Right lobe of liver (tissue), 6 donors: ENCODE data around the gene USH1C. TPM values are rescaled to one million over a fixed set of nuclear protein-coding genes. Genes with fewer than 3 reads are reported as not detected.
A peak's percentile ranks its signal among the peaks of the same experiment; 100 is the strongest.

Source experiments
- ATAC-seq, 4 donors: fragments of 200-7000 bp; cut with Tn5 transposase; one replicate each; pipeline ENCODE4 v1.9.1; 2020; ENCODE audit warnings: mild to moderate bottlenecking in 4 of 4, moderate library complexity in 4 of 4
- DNase-seq, 3 donors: peaks; one replicate each; pipeline ENCODE4 v3.0.0-alpha.2; 2020
- H3K27ac ChIP-seq, 3 donors: fragments of 200-600 bp; one replicate each; pipeline ENCODE4 v1.8.0; 2022
- H3K27me3 ChIP-seq, 2 donors: fragments of 200-600 bp; one replicate each; pipeline ENCODE4 v1.8.0; 2022
- H3K36me3 ChIP-seq, 4 donors: fragments of 200-600 bp; sonication (generic) in 1 of 4; one replicate each; pipeline versions ENCODE4 v1.5.1 to v1.8.0; 2017 to 2022; ENCODE audit warnings: control low read depth in 1 of 4
- H3K4me1 ChIP-seq, 4 donors: fragments of 200-600 bp; sonication (generic) in 1 of 4; one replicate each; pipeline versions ENCODE4 v1.5.1 to v1.8.0; 2017 to 2022; ENCODE audit warnings: control low read depth in 1 of 4
- H3K4me3 ChIP-seq, 3 donors: fragments of 200-600 bp; one replicate each; pipeline ENCODE4 v1.8.0; 2022
- H3K9me3 ChIP-seq, 4 donors: fragments of 200-600 bp; sonication (generic) in 1 of 4; one replicate each; pipeline versions ENCODE4 v1.5.1 to v1.8.0; 2017 to 2022; ENCODE audit warnings: control low read depth in 1 of 4
- POLR2A ChIP-seq: fragments of 450-650 bp; IDR thresholded peaks from one replicate; pipeline ENCODE4 v1.6.1; 2017; ENCODE audit warnings: antibody characterized with exemption, mild to moderate bottlenecking
- WGBS: methylation state at CpG from one replicate; pipeline ENCODE4 v1.1.6; 2018; ENCODE audit warnings: low coverage, low lambda C conversion rate; ENCODE audit not compliant: insufficient coverage; ENCODE audit errors: missing lambda C conversion rate; 5-methylcytosine and 5-hydroxymethylcytosine counted together
- intact Hi-C, 2 donors: fragments of 100-400 bp; cut with DNase I; formaldehyde crosslinking; loops; one replicate each; pipeline versions ENCODE4 v1.11.2 to v1.14.1; 2022
- long read RNA-seq: library from polyadenylated mRNA; unstranded; transcript quantifications from one replicate; pipeline ENCODE4 v2.0.0, GENCODE V29; 2019
- total RNA-seq, 6 experiments: library from RNA; depleted of rRNA in 2 of 6; stranded (reverse); fragments of >200 nt in 2 of 6; fragmentation: NEBNext Ultra II Directional in 3 of 6; extraction: Animal tissue kit (Norgen Biotek cat#: 25700) in 3 of 6; gene quantifications; one replicate each; pipeline versions ENCODE4 v1.1.0 to v1.2.4, GENCODE V29; 2016 to 2023
- TF ChIP-seq, protein P1 (sequence below), 4 donors: fragments of 200-600 bp in 3 of 4; fragments of 450-650 bp in 1 of 4; IDR thresholded peaks; one replicate each; pipeline versions ENCODE4 v1.5.1 to v1.8.0; 2016 to 2022; ENCODE audit warnings: antibody characterized with exemption in 4 of 4, mild to moderate bottlenecking in 2 of 4
- donor health status: DM: no; HTN: yes; CAD: no.
- donor health status: DM: no; HTN: no; CAD: no.
- donor health status: DM: no; HTN: no; CAD: no.
- donor health status: DM: no; HTN: yes; CAD: no.
- donor health status: DM: no; HTN: yes; CAD: no.

USH1C gene
- 1 to 10 TPM in 1 of 6 experiments, under 1 TPM in 5; 0.15 to 1.2 (median 0.58) TPM for total RNA-seq
- long read RNA-seq, partial matches to known transcripts = 0 of 1 reads
- long read RNA-seq, other reads (novel, unspliced or antisense) = 1 of 1 reads

DNA sequence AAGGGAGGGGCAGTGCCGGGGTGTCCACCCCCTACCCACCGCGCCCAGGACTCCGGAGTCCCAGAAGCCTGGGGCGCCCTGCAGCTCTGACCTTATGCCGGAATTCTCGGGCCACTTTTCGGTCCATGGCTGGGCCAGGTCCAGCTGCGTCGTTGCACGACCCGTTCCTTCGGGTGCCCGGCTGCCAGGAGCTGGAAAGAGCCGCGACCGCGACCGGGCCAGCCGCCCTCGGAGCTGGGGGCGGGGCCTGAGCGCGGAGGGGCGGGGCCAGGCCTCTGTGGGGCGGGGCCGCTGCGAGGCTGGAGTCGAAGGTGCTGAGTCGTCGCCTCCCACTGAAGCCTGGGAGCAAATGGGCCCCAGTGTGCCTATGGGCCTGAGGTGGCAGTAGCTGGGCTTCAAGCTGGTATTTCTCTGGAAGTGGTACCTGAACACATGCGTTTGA is at the start of gene USH1C:
USH1C (minus strand) TSS at position 236 of the 442 bp plus-strand sequence; CDS start at position 127, 109 bp downstream.
- no peak within 1 kb of the TSS for H3K4me3 ChIP-seq
- no peaks in the 10 kb centered on the region for H3K4me1 ChIP-seq
- no peaks in the 10 kb centered on the region for H3K27me3 ChIP-seq
- H3K27ac ChIP-seq = no peak within 1 kb of the TSS
- ATAC-seq (peak; percentile 32 to 57 (median 45)), DNase-seq (no peak)
- intact Hi-C loops = no loop called here
- H3K9me3 ChIP-seq = no peaks in the 10 kb centered on the region
- TF ChIP-seq POLR2A = no peak
- TF ChIP-seq, protein P1, sequence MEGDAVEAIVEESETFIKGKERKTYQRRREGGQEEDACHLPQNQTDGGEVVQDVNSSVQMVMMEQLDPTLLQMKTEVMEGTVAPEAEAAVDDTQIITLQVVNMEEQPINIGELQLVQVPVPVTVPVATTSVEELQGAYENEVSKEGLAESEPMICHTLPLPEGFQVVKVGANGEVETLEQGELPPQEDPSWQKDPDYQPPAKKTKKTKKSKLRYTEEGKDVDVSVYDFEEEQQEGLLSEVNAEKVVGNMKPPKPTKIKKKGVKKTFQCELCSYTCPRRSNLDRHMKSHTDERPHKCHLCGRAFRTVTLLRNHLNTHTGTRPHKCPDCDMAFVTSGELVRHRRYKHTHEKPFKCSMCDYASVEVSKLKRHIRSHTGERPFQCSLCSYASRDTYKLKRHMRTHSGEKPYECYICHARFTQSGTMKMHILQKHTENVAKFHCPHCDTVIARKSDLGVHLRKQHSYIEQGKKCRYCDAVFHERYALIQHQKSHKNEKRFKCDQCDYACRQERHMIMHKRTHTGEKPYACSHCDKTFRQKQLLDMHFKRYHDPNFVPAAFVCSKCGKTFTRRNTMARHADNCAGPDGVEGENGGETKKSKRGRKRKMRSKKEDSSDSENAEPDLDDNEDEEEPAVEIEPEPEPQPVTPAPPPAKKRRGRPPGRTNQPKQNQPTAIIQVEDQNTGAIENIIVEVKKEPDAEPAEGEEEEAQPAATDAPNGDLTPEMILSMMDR (IDR thresholded peaks at IDR 0.05) = no peak
- WGBS = 33% methylated on average over 9 of the region's 32 CpGs
- no peaks in the 10 kb centered on the region for H3K36me3 ChIP-seq

- Histone ChIP-seq H3K9me3 (no peaks in the 10 kb centered on the region), H3K27me3 (no peaks in the 10 kb centered on the region), H3K27ac (no peak overlapping the region), H3K4me1 (no peaks in the 10 kb centered on the region), H3K36me3 (no peaks in the 10 kb centered on the region), H3K4me3 (no peak overlapping the region)
- intact Hi-C loops = no loop called here
- no peak for TF ChIP-seq POLR2A
- TF ChIP-seq, protein P1 (IDR thresholded peaks at IDR 0.05) = no peak
- no peak for ATAC-seq
- WGBS = 8% methylated on average over 2 of the region's 9 CpGs
- DNase-seq = peak in 1 of 3 donors; percentile 24
Observed at GRCh38 chr11:17593466-17594245, 49.4 kb upstream of the USH1C start.

DNA sequence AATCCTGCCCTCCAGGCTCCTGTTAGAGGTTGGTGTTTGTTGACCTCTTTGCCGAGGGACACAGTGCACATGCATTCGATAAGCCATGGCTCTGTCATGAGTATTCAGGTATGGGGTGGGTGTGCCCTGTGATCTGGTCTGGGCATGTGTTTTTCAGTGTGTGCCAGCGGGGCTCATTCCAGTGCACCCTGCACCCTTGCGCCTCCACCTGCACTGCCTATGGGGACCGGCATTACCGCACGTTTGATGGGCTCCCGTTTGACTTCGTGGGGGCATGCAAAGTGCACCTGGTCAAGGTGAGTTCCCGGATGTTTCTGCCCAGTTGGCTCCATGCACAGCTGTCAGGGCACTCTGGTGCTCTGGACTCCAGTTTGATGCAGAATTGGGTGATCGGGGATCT is 47.1 kb upstream of the USH1C start:
- 73% methylated on average over 2 of the region's 11 CpGs for WGBS

GRCh38 chr11:17590463-17590862 is 46.2 kb upstream of the USH1C start:
- H3K36me3 ChIP-seq = no peaks in the 10 kb centered on the region
- WGBS = 100% methylated on average over 4 of the region's 7 CpGs
- no peaks in the 10 kb centered on the region for H3K9me3 ChIP-seq
- no peaks in the 10 kb centered on the region for H3K27me3 ChIP-seq
- no peak for TF ChIP-seq POLR2A
- TF ChIP-seq, protein P1 (IDR thresholded peaks at IDR 0.05) = no peak
- no peak overlapping the region for H3K4me3 ChIP-seq
- intact Hi-C loops = no loop called here
- no peak overlapping the region for H3K27ac ChIP-seq
- DNase-seq (no peak), ATAC-seq (no peak)
- H3K4me1 ChIP-seq = no peaks in the 10 kb centered on the region

More for the DNA sequence above, 47.1 kb upstream of the USH1C start:
- DNase-seq (peak in 1 of 3 donors; percentile 26), ATAC-seq (no peak)
- TF ChIP-seq, protein P1 (IDR thresholded peaks at IDR 0.05) = no peak
- no peak for TF ChIP-seq POLR2A
- Histone ChIP-seq H3K36me3 (no peaks in the 10 kb centered on the region), H3K27me3 (no peaks in the 10 kb centered on the region), H3K9me3 (no peaks in the 10 kb centered on the region), H3K27ac (no peak overlapping the region), H3K4me1 (no peaks in the 10 kb centered on the region), H3K4me3 (no peak overlapping the region)
- intact Hi-C loops = no loop called here
